T-helper 2 cell treated with Interferon-gamma antibody and Interleukin-4, amounts not matched to agents 5 μg/mL and 100 μg/mL, for 36 hours (primary cell): Measurements from ENCODE around the gene ELOB.

ENCODE experiments used
- DNase-seq: peaks from one replicate; pipeline ENCODE4 v3.0.0; 2021; ENCODE audit warnings: low spot score
- H3K27ac Mint-ChIP-seq: one replicate; pipeline ENCODE4 v1.8.0; 2021; ENCODE audit warnings: mild to moderate bottlenecking, mixed read lengths
- H3K27me3 Mint-ChIP-seq: one replicate; pipeline ENCODE4 v1.8.0; 2021; ENCODE audit warnings: low read depth, mixed read lengths
- H3K36me3 Mint-ChIP-seq: one replicate; pipeline ENCODE4 v1.8.0; 2021; ENCODE audit warnings: low read depth, mixed read lengths
- H3K4me1 Mint-ChIP-seq: one replicate; pipeline ENCODE4 v1.8.0; 2021; ENCODE audit warnings: low read depth, mixed read lengths
- H3K4me3 Mint-ChIP-seq: one replicate; pipeline ENCODE4 v1.8.0; 2022; ENCODE audit warnings: mild to moderate bottlenecking, moderate library complexity, mixed read lengths
- H3K9me3 Mint-ChIP-seq: one replicate; pipeline ENCODE4 v1.8.0; 2021; ENCODE audit warnings: mixed read lengths

ELOB gene

DNA sequence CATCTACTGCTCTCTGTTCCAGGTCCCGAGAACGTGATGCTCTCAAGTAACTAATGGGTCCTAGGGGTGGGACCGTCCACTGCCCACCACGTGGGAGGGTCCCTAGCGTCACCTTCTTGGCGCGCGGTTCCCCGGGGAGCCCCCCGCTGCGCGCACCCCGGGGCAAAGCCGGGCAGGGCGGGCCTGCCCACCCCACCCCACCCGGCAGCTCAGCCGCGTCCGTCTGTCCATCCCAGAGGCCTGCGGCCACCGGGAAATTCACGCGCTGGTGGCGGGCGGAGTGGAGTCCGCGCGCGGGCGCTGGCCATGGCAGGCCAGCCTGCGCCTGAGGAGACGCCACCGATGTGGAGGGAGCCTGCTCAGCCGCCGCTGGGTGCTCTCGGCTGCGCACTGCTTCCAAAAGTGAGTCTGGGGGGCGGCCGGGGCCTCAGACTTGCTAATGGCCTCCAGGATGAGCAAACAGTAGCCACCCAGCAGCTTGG lies 21.7 kb upstream of the ELOB start:
- H3K4me3 Mint-ChIP-seq, result no peak overlapping the region
- H3K27me3 Mint-ChIP-seq, result peaks cover 5% of the 10 kb centered on the region
- H3K27ac Mint-ChIP-seq, result no peak overlapping the region

DNA sequence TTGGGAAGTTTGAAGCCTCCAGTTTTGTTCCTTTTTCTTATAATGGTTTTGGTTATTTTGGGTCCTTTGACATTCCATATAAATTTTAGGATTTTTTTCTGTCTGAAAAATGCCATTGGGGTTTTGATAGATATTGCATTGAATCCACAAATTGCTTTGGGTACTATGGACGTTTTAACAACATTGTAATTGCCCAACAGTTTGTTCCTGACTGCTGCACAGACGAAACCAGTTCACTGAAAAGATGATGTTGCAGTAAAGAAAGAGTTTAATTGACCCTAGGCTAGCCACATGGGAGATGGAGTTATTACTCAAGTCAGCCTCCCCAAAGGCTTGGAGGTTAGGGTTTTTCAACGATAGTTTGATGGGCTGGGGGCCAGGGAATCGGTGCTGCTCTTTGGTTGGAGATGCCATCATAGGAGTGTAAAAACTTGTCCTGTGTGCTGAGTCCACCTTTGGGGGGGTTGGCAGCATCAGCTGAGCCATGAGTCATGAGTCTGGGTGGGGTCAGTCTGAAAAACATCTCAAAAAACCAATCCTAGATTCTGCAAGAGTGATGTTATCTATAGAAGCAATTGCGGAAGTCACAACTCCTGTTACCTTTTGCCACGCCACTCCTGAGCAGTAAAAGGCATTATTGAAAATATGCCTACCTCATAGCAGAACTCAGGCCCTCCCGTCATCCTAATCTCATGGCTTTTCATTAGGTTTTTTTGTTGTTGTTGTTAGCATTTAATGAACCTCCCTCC lies 18.5 kb upstream of the ELOB start:
- Mint-ChIP-seq H3K27ac (no peak overlapping the region), H3K4me1 (no peaks in the 10 kb centered on the region), H3K4me3 (no peak overlapping the region), H3K9me3 (no peaks in the 10 kb centered on the region), H3K27me3 (peaks cover 11% of the 10 kb centered on the region), H3K36me3 (no peaks in the 10 kb centered on the region)
- DNase-seq, result no peak

More for the DNA sequence above, 21.7 kb upstream of the ELOB start:
- no peaks in the 10 kb centered on the region for H3K4me1 Mint-ChIP-seq
- no peaks in the 10 kb centered on the region for H3K36me3 Mint-ChIP-seq
- no peak for DNase-seq
- peaks cover 2% of the 10 kb centered on the region for H3K9me3 Mint-ChIP-seq

DNA sequence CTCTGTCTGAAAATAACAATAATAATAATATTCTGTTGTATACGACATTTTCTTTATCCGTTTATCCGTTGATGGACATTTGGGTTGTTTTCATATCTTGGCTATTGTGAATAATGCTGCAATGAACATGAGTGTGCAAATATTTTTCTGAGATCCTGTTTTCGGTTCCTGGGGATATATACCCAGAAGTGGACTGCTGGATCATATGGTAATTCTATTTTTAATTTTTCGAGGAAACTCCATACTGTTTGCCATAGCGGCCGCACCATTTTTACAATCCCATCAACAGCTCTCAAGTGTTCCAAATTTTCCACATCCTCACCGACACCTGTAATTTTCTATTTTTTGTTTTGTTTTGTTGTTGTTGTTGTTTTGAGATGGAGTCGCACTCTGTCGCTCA lies 15.9 kb upstream of the ELOB start:
- no peaks in the 10 kb centered on the region for H3K36me3 Mint-ChIP-seq
- no peak overlapping the region for H3K4me3 Mint-ChIP-seq
- no peak overlapping the region for H3K27ac Mint-ChIP-seq
- H3K4me1 Mint-ChIP-seq, result no peaks in the 10 kb centered on the region
- no peak for DNase-seq
- no peaks in the 10 kb centered on the region for H3K9me3 Mint-ChIP-seq
- peaks cover 17% of the 10 kb centered on the region for H3K27me3 Mint-ChIP-seq

DNA sequence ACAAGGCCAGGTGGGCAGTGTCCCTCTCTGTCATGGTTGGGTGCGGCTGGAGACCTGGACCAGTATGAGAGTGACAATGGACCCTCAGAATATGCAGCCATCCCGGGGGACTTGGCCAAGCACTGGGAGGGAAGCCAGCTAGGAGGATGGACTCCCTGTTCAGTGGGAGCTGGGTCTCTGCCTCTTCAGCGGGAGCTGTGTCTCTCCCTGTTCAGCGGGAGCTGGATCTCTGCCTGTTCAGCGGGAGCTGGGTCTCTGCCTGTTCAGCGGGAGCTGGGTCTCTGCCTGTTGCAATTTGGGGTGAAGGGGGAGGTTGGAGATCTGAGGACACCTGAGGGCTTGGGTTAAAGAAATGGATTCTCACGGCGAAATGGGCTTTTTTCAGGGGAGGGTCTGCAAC lies 14.1 kb upstream of the ELOB start:
- Mint-ChIP-seq H3K27me3 (peaks cover 27% of the 10 kb centered on the region), H3K36me3 (no peaks in the 10 kb centered on the region), H3K9me3 (no peaks in the 10 kb centered on the region), H3K4me3 (no peak overlapping the region), H3K4me1 (no peaks in the 10 kb centered on the region), H3K27ac (no peak overlapping the region)
- DNase-seq, result no peak

DNA sequence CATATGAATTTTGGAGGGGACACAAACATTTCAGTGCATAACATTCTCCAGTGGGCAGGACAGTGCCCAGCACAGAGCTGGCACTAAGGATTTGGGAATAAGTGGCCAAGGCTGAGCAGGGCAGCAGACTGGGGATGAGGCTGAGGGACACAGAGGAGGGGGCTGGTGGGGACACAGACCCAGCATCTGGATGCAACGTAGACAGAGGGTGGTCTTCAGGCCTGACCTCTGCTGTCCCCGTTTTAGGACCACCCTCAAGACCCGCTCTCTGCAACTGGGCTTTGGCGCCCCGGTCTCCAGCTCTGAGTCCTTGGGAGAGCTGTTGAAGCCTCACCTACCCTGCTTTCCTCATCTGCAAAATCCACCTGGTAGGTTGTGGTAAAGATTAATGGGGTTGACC lies 13.6 kb upstream of the ELOB start:
- Mint-ChIP-seq H3K9me3 (no peaks in the 10 kb centered on the region), H3K27me3 (peaks cover 29% of the 10 kb centered on the region), H3K4me1 (no peaks in the 10 kb centered on the region), H3K4me3 (no peak overlapping the region), H3K36me3 (no peaks in the 10 kb centered on the region), H3K27ac (no peak overlapping the region)
- DNase-seq, result no peak

DNA sequence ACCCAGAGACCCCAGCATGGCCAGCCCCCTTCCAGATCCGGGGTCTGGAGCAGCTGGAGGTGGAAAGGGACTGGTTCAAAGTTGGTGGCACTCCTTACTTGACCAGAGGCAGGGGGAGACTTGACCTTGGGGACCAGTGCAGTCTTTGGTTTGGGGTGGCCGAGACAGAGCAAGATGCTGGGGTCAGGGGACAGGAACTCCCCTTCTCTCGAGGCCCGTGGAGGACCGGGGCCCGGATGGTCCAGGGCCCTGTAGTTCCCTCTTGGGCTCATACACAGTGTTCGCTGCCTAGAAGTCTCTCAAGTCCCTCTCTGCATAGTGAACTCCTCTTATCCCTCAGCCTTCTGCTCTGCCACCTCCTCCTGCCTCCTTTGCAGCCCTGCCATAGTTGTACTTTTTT lies 10.9 kb upstream of the ELOB start:
- H3K27ac Mint-ChIP-seq, result no peak overlapping the region
- no peaks in the 10 kb centered on the region for H3K36me3 Mint-ChIP-seq
- no peak for DNase-seq
- no peaks in the 10 kb centered on the region for H3K9me3 Mint-ChIP-seq
- no peak overlapping the region for H3K4me3 Mint-ChIP-seq
- H3K27me3 Mint-ChIP-seq, result peaks cover 23% of the 10 kb centered on the region
- peaks cover 3% of the 10 kb centered on the region for H3K4me1 Mint-ChIP-seq

DNA sequence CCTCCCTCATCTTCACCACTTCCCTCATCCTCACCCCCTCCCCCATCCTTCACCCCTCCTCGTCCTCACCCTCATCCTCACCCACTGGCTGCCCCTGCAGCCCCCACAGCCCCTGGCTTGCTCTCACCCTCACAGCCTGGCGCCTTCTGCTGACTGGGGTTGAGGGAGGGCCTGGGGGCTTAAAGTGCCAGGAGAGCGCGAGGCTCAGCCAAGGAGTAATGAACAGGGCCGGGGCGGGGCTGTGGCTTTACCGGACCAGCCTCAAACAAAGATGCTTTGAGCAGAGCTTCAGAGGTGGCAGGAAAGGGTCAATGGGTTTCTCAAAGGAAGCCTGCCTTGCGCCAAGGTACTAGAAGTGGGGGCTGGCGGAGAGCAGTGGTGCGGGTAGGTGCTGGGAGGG lies 10.3 kb upstream of the ELOB start, which contains the start of gene PRSS33:
TSS of gene PRSS33 (minus strand) at position 155 of the 400 bp plus-strand sequence. CDS start 1,013 bp downstream, outside the sequence.
- Mint-ChIP-seq H3K9me3 (no peaks in the 10 kb centered on the region), H3K27ac (no peak within 1 kb of the TSS), H3K27me3 (peaks cover 23% of the 10 kb centered on the region), H3K4me3 (no peak within 1 kb of the TSS), H3K4me1 (peaks cover 3% of the 10 kb centered on the region), H3K36me3 (no peaks in the 10 kb centered on the region)
- DNase-seq, result no peak

DNA sequence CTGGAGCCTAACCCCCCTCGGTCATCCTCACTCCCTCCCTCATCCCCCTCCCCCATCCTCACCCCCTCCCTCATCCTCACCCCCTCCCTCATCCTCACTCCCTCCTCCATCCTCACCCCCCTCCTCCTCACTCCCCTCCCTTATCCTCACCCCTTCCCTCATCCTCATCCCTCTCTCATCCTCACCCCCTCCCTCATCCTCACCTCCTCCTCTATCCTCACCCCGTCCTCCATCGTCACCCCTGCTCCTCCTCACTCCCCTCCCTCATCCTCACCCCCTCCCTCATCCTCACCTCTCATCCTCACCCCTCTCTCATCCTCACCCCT lies 9.7 kb upstream of the ELOB start:
- no peak for DNase-seq
- Mint-ChIP-seq H3K27me3 (peaks cover 23% of the 10 kb centered on the region), H3K27ac (no peak overlapping the region), H3K4me1 (peaks cover 3% of the 10 kb centered on the region), H3K9me3 (no peaks in the 10 kb centered on the region), H3K4me3 (no peak overlapping the region), H3K36me3 (no peaks in the 10 kb centered on the region)

DNA sequence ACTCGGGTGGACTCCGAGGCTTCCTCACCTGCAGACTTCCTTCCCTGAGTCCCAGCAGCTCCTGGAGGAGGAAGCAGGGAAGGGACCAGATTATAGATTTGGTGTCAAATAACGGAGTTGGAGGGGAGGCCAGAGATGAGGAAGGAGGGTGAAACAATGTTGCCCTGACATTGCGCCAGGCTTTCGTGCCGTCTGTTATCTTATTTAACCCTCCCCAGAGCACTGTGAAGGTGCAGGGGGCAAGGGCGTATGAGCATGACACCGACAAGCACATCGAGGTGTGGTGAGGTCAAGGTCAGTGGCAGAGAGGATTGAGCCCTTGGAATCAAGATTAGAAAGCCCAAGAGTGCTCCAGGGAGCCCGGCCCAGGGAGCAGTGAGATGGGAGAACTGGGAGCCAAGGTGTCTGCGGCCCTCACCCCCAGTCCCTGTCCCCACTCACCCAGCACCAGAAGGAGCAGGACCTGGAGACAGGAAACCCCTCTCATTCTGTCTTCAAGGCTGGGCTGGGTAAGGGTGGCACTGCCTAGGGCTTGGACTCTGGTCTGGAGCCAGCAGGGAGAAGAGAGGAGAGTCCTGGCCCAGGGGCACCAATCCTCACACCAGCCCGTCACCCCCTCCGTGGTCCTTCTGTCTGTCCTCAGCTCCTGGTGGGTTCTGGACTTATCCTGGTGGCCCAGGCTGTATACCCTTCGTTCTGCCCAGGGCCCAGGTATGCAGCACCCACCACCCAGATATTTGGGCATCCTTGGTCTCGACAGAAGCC lies 9.2 kb upstream of the ELOB start:
- H3K27me3 Mint-ChIP-seq, result peaks cover 23% of the 10 kb centered on the region
- peaks cover 3% of the 10 kb centered on the region for H3K4me1 Mint-ChIP-seq

DNA sequence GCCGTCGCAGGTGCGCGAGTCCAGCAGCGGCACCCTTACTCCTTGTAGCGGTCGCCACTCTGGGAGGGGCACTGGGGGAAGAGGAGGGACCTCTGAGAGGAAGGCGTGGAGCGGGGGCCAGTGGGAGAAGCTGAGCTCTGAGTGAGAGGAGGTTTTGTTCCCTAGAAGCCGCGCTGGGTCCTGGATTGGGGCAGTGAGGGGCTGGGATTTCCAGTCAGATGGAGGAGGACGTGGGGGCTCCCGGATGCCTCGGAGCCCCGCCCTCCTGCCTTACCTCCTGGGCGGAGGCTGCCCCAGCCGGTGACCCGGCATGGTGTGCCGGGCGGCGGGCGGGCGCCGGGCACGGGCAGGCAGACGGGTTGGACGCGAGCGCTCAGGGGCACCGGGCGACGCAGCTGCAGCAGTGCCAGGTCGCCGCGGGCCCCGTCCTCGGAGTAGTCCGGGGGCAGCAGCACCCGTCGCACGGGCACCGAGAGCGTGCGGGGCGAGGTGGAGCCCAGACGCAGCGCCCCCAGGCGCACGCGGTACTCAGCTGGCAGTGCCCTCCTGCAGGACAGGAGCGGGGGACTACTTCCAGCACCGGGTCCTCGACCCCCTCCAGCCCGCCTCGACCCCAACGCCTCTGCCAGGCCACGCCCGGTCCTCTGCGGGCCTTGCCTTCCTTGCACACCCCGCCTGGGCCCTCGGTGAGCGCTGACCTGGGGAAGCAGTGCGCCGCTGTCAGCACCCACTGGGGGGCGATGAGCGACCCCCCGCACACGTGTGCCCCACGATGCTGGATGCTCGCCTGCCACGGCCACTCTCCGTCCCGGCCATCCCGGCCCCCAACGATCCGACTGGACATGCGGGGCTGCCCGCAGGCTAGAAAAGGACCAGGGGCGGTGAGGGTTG lies 8.3 kb upstream of the ELOB start:
- no peak overlapping the region for H3K27ac Mint-ChIP-seq
- peak overlapping the region; percentile 79 for H3K4me3 Mint-ChIP-seq
- no peaks in the 10 kb centered on the region for H3K9me3 Mint-ChIP-seq
- no peak for DNase-seq
- H3K36me3 Mint-ChIP-seq, result no peaks in the 10 kb centered on the region
- H3K4me1 Mint-ChIP-seq, result peaks cover 3% of the 10 kb centered on the region
- H3K27me3 Mint-ChIP-seq, result peaks cover 23% of the 10 kb centered on the region

More for the DNA sequence above, 9.2 kb upstream of the ELOB start:
- Mint-ChIP-seq H3K9me3 (no peaks in the 10 kb centered on the region), H3K4me3 (no peak overlapping the region), H3K27ac (no peak overlapping the region), H3K36me3 (no peaks in the 10 kb centered on the region)
- no peak for DNase-seq

DNA sequence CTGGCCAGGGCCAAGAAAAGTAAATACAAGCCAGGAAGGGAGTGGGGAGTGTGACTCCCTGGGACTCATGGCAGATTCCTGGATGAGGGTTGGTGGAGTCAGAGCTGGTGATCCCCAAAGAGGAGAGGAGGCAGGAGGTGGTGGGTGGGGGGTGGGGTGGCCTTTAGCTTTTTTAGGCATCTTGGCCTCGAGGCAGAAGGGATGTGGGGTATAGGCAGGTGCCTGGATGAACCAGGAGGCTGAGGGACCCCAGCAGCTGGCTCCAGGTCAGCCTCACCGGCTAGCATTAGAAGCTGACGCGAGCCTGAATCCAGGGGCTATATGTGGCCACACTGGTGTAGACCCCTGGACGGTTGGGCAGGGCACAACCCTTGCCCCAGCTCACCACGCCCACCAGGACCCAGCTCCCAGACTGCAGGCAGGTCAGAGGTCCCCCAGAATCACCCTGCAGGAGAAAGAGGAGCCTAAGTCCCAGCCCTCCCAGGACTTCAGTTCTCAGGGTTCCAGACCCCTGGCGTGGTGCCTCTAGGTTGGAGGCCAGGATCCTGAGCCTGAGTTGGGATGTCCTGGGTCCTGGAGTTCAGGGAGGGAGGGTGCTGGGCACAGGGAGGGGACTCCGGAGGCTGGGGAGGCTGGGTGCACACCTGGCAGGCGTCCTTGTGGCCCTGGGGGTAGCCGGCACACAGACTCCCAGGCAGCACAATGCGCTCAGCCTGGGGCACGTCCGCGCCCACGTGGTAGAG lies 7.4 kb upstream of the ELOB start:
- Mint-ChIP-seq H3K4me1 (peaks cover 3% of the 10 kb centered on the region), H3K36me3 (no peaks in the 10 kb centered on the region), H3K27ac (no peak overlapping the region), H3K27me3 (peaks cover 22% of the 10 kb centered on the region), H3K4me3 (peak overlapping the region; percentile 79), H3K9me3 (no peaks in the 10 kb centered on the region)
- no peak for DNase-seq

DNA sequence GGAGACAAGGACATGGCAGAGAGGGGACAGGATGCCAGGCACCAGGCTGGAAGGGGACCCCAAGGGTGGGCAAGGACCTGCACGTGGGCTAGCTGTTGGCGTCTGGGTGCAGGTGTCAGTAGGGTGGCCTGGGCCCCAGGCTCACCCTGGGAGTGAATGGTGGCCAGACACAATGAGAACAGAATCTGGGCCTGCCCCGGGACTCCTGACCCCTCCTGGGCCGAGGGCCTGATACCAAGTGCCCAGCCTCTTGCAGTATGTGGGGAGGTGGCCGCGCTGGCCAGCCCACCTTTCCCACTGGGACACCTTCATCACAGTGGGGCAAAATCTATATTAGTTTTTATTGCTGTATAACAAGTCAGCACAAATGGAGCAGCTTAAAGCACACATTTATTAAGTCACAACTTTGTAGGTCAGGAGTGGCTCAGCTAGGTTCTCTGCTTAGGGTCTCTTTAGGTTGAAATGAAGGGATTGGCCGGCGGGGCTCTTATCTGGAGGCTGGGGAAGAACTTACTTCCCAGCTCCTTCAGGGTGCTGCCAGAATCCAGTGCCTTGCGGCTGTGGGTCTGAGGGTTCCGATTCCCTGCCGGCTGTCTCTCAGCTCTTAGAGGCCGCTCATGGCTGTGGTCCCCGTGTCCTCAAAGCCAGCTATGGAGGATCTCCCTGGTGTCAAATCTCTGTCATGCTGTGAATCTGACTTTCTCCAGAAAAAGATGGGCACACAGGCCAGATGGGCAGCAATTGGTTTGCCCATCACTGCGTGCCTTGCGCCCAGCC lies 6.7 kb upstream of the ELOB start:
- H3K36me3 Mint-ChIP-seq, result no peaks in the 10 kb centered on the region
- H3K9me3 Mint-ChIP-seq, result no peaks in the 10 kb centered on the region
- no peak overlapping the region for H3K27ac Mint-ChIP-seq
- H3K4me1 Mint-ChIP-seq, result peaks cover 3% of the 10 kb centered on the region
- H3K4me3 Mint-ChIP-seq, result no peak overlapping the region
- H3K27me3 Mint-ChIP-seq, result peaks cover 20% of the 10 kb centered on the region
- no peak for DNase-seq
